LHCN-M2 (cell line): ENCODE data around the gene COQ7. TPM values are rescaled to one million over a fixed set of nuclear protein-coding genes. Genes with fewer than 3 reads are reported as not detected.

Source experiments
- DNase-seq: peaks from one replicate; pipeline ENCODE4 v3.0.0-alpha.2; 2012; ENCODE audit warnings: low read depth
- total RNA-seq: library from RNA; depleted of rRNA; stranded (reverse); fragments of >200 nt; gene quantifications from 2 replicates; pipeline ENCODE4 v1.2.3, GENCODE V29; 2014; rRNA removed

The COQ7 gene
- total RNA-seq, 1 experiment from 2014 or later, result 11.9 TPM

DNA sequence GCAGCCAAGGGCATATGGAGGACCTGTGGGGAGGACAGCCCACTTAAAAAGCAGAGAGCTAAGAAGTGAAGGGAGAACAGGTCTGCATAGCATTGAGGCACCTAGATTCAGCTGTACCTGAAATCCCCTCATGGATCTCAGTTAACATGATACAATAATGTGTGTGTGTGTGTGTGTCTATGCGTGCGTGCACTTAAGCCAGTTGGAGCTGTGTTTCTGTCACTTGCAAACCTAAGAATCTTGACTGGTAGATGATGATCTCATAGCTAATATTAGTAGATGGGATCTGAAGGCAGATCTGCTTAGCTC lies 44.6 kb downstream of the COQ7 start:
- DNase-seq, result no peak

DNA sequence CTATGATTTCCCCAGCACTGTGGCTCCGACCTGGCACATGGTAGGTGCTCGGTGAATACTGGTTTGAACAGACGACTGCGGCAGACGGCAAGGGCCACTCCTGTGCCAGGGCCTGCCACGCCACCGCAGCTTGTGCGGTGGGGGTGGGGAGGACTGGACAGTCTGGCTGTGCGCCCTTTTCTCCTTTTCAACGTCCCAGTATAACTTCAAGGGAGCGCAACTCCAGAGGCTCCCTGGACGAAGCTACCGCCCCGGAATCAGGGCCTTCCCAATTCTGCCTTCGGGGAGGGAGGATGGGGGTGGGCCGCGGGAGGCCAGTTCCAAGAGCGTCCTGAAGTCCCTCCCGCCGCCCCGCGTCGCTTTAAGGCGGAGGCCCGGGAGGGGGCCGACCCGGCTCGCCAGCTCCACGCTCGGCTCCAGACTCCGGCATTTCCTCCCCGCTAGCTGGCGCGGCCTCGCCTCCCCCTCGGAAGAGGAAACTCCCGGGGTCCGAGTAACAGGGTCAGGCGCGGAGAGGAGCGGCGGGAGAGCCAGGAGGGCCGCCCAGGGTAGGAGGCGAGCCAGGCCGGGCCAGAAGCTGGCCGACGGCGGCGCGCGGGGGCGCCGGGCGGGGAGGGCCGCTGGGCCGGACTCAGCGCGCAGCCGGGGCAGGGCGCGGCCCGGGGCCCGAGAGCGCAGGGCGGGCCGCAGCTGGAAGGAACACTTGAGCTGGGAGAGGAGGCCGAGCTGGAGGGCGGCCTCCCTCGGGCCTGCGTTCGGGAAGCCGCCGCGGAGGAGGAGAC lies 46.4 kb downstream of the COQ7 start, which contains the start of gene ITPRIPL2:
Gene ITPRIPL2, plus strand, starts transcription at position 388 of the 782 bp plus-strand sequence. CDS start 498 bp downstream, outside the sequence.
- DNase-seq, result peak; percentile 89

DNA sequence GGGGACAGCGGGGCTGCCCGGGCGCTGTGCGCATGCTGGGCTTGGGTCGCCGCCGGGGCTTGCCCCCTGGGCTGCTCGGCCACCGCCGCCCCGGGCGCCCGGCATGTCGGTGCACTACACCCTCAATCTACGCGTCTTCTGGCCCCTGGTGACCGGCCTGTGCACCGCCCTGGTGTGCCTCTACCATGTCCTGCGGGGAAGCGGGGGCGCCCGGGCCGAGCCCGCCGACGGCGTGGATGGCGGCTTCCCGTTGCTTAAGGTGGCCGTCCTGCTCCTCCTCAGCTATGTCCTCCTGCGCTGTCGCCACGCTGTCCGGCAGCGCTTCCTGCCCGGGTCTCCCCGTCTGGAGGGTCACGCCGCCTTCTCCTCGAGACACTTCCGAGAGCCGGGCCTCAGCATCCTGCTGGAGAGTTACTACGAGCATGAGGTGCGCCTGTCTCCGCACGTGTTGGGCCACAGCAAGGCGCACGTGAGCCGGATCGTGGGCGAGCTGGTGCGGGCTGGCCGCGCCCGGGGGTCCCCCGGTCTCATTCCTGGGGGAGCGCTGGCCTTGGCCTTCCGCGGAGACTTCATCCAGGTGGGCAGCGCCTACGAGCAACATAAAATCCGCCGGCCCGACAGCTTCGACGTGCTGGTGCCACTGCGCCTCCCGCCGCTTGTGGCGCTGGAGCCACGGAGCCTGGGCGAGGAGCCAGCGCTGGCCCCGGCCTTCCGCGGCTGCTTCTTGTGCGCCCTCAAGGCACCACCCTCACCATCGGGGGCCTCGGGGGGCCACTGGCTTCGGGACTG lies 47.1 kb downstream of the COQ7 start:
- DNase-seq, result peak; percentile 58

DNA sequence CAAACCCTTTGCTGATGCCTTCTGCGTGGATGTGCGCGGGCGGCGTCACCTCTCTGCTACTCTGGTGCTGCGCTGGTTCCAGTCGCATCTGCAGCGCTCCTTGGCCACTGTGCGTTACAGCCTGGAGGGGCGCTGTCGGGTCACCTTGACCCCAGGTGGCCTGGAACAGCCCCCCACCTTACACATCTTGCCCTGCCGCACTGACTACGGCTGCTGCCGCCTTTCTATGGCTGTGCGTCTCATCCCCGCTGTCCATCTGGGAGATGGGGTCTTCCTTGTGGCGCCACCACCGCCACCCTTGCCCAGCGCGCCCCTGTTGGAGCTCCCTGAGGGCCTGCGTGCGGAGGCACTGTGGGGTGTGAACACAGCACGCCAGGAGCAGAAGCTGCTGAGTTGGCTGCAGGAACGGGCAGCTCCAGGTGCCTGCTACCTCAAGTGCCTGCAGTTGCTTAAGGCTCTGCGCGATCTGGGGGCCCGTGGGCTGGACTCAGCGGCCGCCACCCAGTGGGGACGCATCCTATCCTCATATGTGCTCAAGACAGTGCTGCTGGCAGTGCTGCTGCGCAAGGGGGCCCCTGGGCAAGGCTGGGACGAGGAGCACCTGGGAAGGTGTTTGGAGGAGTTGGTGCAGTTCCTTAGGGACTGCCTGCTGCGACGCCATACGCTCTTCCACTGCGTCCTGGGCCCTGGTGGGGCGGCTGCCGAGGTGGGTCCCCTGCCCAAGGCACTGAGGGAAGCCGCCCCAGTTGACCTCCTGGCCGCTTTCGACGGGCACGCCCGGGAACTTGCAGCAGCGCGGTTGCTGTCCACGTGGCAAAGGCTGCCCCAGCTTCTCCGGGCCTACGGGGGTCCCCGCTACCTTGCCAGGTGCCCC lies 48.0 kb downstream of the COQ7 start:
- DNase-seq, result no peak

DNA sequence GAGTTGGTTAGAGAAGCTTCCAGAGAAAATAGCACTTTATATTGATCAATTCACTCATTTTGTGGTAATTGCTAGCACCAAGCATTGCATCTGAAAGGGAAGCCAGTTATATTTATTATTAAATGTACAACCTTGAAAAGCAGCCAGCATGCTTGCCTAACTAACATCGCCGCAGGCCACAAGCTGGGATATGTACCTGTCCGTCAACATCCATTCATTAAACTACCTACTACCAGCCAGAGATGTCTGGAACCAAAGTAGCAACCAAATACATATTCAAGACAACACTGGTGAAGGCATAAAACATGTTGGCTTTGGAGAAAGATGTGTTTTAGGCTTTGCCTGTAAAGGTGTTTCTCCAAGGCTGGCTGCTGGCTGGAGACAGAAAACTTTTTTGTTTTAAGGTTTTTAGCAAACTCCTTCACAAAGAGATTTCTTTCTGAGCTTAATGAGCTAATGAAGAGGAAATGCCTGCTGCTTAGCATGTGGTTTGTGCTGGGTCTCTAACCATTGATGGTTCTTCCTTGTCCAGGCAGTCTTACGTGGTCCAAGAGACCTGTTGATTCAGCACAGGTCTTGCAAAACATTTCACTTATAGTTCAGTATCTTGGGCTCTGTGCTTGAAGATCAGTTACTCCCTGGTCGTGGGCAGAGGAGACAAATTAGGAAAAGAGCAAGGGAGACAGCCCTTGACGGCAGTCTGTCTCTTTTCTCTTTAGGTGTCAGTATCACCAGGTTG lies 49.5 kb downstream of the COQ7 start:
- DNase-seq, result no peak

DNA sequence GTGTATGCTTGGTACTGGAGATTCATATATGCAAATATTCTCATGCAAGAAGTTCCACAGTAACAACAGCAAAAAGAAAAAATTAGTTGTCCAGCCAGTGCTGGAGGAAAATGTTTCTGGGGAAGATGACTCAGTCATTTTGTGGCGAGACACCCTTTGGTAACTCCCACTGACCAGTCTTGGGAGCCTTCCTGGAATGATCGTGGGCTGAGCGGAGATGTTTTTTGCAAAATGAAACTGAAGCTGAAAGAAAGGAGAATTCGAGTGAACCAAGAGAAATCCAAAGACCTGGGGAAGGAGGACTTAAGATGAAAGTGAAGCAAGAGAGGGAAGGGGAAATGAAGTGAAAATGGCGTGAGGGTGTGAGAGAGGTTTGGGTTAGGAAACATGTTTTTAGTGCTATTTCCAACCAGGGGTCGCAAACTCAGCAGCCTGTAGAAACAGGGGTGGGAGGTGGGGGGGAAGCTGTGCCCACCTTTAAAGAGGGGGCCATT lies 51.6 kb downstream of the COQ7 start:
- peak; percentile 91 for DNase-seq

DNA sequence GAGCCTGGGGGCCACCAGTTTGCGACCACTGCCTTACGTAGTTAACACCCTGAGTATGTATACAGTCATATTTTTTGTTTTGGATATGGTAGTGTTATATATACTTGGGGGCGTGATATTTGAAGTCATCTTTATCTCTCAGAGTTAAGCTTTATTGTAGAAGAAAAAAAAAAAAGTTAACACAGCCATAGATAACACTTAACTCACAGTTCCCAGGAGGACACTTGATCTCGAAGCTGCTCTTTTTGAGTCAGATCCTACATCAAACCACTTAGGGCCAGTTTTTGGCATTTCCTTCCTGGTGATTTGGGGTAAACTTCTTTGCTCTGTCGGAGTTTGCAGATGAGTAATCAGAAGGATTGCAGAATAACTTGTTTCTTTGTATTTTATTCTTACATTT lies 52.1 kb downstream of the COQ7 start:
- DNase-seq, result peak; percentile 91

DNA sequence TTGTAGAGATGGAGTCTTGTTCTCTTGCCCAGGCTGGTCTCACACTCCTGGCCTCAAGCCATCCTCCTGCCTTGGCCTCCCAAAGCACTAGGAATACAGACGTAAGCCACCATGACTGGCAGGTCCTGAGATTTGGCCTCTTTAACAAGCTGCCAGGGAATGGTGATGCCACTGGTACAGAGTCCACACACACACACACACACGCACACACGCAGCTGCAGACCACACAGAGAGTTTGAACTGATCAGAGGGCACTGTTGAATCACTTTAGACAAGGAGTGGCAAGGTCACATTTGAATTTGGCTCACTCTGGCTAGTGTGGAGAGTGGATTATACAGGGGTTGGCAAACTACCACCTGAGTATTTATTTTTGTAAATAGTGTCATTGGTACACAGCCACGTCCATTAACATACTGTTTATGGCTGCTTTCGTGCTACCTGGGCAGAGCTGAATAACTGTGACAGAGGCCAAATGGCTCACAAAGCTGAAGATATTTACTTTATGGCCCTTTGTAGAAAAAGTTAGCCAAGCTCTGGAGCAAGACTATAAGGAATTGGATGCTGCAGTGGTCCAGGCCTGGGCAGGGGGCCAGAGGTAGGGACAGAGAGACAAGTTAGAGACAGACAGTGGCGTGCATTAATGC lies 56.2 kb downstream of the COQ7 start:
- DNase-seq, result no peak

DNA sequence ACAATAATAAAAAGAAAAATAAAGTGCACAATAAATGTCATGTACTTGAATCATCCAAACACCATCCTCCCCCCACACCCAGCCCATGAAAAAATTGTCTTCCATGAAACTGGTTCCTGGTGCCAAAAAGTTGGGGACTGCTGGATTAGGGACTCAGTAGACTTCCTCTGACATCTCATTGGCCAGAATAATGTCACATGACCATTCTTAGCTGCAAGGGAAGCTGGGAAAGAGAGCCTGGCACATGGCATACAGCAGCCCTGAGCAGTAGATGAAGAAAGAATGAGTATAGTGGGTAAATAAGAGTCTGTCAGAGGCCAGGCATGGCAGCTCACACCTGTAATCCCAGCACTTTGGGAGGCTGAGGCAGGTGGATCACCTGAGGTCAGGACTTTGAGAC lies 58.9 kb downstream of the COQ7 start:
- DNase-seq, result no peak

DNA sequence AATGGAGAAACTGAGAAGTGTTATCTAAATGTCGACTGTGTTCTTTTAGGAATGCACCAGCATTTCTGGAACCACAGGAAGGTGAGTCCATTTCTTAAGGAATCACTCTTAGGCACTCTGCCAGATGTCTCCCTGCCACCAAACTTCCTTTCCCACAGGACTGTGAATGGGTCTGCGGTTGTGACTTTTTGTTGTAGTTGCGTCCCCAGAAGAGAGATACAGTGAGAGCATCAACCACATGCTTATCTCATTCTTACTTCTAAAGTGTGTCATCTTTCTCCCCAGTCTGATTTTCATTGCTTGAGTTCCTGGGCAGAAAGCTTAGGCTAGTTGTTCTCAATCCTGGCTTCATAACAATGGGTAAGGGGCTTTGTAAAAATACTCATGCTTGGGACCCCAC lies 59.8 kb downstream of the COQ7 start:
- DNase-seq, result no peak

DNA sequence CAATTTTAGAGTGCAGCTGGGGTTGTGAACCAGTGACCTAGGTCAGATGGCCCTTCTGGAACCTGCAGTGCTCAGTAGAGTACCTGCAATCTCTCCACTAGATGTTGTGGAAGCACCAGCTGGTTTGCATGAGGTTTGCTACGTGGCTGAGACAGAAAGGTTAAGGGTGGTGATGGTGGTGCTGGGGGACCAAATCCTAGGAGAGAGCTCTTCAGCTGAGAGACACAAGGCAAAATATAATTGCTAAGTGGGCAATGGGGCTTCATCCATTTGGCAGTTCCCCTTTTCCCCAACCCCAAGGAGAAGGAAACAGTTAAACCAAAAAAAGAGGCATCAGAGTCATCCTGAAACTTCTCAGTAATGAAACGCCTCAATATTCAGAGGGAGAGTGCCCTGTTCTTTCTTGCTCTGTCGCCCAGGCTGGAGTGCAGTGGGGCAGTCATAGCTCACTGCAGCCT lies 60.3 kb downstream of the COQ7 start:
- DNase-seq, result no peak

DNA sequence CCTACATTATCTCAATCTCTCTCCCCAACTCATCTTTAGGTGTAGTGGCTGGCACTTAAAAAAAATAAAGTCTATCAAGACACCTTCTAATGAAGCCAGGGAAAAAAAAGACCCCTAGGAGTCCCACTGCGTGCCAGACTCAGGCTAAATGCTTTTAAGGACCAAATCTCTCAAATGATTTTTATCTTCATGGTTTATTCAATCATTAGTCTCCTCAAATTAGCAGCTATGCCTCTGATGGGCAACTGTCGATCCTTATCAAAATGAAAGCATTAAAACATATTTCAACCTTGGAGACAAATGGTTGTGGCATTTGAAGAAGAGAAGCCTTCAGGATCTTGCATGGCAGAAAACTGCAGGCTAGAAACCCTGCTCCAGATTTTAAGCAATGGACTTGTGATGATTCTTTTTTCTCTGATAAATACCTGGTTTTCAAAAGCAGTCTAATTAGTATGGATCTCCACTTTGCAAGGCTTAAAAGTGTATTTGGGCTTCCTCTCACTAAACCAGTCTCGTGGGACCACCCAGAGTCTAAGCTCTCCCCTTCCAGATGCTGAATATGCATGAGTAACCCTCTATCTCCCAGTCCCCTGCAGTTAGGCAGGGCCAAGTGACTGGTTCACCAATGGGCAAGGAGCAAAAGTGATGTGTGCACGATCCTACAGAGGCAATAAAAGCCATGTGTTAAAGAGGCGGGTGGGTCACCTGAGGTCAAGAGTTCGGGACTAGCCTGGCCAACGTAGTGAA lies 61.2 kb downstream of the COQ7 start:
- no peak for DNase-seq

Other genes starting within 250 kb of the COQ7 start
- 21.1 and 31.6 TPM in 2 replicates for gene SMG1, start 141.2 kb upstream of the COQ7 start, total RNA-seq
- 2.1 and 2.8 TPM in 2 replicates for gene TMC7, start 83.7 kb upstream of the COQ7 start, total RNA-seq
- gene ITPRIPL2, start 46.4 kb downstream of the COQ7 start, total RNA-seq, result 37.9 and 42.3 TPM in 2 replicates
- 0.45 TPM in 1 of 2 replicates, not detected in the other for gene SYT17, start 100.6 kb downstream of the COQ7 start, total RNA-seq
- gene CLEC19A, start 218.1 kb downstream of the COQ7 start, total RNA-seq, result not detected in 2 replicates